Measurements from ENCODE around the gene SSNA1.
A peak's percentile ranks its signal among the peaks of the same experiment; 100 is the strongest.

DNA sequence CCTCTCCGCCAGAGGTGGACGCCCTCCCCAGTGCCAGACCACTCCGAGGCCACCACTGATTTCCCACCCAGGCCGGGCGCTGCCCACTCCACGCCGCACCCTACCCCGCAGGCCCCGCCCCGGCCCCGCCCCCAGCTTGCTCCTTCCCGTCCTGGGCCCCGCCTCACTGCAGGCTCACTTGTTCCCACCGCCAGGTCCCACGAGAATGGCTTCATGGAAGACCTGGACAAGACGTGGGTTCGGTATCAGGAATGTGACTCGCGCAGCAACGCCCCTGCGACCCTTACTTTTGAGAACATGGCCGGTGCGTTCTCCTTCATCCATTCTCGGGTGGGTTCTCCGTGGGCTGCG lies 25.1 kb upstream of the SSNA1 start:
- TF ChIP-seq, protein P1, sequence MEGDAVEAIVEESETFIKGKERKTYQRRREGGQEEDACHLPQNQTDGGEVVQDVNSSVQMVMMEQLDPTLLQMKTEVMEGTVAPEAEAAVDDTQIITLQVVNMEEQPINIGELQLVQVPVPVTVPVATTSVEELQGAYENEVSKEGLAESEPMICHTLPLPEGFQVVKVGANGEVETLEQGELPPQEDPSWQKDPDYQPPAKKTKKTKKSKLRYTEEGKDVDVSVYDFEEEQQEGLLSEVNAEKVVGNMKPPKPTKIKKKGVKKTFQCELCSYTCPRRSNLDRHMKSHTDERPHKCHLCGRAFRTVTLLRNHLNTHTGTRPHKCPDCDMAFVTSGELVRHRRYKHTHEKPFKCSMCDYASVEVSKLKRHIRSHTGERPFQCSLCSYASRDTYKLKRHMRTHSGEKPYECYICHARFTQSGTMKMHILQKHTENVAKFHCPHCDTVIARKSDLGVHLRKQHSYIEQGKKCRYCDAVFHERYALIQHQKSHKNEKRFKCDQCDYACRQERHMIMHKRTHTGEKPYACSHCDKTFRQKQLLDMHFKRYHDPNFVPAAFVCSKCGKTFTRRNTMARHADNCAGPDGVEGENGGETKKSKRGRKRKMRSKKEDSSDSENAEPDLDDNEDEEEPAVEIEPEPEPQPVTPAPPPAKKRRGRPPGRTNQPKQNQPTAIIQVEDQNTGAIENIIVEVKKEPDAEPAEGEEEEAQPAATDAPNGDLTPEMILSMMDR (conservative IDR thresholded peaks at IDR 0.05 in 1 of 2, IDR thresholded peaks at IDR 0.05 in 1 of 2; ENCODE audit: low read depth in 1 of 2, low read length in 2 of 2): no peak
- TF ChIP-seq EZH2 (IDR thresholded peaks at IDR 0.05; ENCODE audit: low read length, missing control alignments): peak; percentile 15

All from fibroblast of lung (primary cell).